DMS53 treated with DMSO at 0.1 percent for 48 hours (cell line): ENCODE measurements around the gene CLK3.
"Not testable (repeated sequence)": the region's sequence is repeated elsewhere in the genome, so short reads cannot be mapped to it uniquely, and the experiment has no call there.

Source experiments
- DNase-seq: peaks from one replicate; lab custom pipeline; 2025; ENCODE audit not compliant: unreplicated experiment; lab: John Stamatoyannopoulos, UW

The CLK3 gene

DNA sequence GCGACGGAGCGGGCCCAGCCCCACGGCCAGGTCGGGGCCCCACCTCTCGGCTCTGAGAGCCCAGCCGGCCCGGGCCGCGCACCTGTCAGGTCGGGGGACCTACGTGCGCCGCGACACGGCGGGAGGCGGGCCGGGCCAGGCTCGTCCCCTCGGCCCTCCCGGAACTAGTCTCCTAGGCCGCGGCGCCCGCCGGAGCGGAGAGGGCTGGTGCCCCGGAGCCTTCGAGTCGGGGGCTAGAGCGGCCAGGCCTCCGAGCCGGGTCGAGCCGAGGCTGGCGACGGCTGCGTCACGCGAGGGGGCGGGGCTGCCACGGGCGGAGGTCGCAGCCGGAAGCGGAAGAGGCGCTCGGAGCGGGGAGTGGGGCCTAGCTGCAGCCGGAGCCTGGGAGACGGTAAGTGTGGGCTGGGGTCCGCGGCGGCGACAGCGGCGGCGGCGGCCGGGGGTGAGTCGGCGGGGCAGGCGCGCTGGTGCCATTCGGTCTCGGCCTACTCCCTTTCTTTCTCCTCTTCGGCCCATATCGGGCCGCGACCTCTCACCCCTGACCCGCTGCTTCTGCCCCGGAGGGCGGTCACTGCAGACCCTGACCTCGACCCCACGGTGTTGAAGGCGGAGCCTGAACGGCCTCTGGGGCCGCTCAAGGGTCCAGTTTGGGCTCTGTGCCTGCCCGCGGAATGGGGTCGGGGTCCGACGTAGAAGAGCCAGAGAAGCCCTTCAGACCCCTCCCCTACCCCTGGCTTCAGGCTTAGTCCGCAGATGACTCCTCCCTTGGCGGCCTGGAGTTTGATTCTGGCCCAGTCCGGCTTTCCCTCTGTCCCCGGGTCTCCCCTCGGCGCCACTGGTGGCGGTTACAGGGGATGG, at the start of gene CLK3:
Gene CLK3, plus strand, starts transcription at position 329 of the 858 bp plus-strand sequence. CDS start 3,361 bp downstream, outside the sequence.
- peak; percentile 86 for DNase-seq

DNA sequence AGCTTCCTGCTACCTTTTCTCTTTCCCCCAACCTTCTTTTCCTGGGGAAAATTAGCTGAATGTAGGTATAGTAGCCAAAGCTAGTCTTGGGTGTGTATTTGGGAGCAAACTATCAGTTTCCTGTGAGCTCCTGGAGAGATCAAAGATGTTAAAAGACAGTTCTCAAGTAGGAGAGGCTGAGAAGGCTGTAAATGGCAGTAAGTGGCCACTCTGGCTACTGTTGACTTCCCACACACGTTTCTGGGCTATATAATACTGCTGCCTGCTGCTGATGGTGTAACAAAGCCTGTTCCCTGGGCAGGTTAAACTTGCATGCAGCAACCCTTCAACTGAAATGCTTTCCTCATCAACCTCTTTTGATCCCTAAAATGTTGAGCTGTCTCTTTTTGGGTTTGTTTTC, 47.0 kb upstream of the CLK3 start:
- no peak for DNase-seq

DNA sequence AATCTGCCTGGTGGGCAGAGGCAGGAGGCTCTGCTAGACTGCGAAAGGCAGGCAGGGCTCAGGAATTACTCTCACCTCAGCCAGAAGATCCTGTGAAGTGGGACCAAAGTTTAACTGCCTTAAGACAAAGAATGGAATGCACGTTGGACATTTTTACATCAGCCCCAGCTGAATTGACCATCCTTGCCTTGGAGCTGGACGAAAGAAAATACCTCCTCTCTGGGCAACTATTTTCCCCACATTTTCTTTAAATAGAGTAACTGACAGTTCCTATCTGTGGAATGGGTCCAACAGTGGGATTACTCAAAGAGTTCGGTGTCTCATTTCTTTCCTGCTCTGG, 45.9 kb upstream of the CLK3 start:
- DNase-seq = no peak

DNA sequence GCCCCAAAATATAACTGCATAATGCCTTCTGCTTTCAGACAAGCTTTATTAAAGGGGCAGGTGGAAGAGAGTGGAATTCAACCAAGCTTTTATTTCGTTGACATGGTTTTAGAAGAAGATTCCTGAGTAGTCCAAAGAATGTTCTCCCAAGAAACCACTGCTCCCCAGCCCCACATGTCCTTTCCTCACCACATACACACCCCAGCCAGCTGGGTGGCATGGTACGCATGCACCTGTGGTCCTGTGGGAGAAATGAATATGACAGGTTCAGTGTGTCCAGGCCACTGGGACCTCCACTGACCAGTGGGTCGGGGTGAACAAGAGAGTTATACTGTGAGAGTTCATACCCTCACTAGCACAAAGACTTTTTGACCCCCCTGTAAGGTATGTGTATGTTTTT, 44.4 kb upstream of the CLK3 start:
- no peak for DNase-seq

DNA sequence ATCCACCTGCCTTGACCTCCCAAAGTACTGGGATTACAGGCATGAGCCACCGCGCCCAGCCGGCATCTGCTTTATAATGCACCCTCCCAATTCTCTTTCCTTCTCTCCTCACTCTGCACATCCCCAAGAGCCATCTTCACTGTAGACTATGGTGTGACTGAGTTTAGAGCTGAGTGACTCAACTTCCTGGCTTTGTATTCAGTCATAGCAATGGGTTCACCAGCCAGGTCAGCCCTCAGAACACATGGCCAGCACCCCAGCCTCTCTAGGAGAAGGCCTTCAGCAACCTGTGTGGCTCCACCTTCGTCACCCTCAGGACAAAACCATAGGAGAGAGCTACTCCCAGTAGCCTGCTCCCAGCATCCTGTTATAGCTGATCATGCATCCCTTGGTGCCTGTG, 41.6 kb upstream of the CLK3 start:
- DNase-seq = no peak

DNA sequence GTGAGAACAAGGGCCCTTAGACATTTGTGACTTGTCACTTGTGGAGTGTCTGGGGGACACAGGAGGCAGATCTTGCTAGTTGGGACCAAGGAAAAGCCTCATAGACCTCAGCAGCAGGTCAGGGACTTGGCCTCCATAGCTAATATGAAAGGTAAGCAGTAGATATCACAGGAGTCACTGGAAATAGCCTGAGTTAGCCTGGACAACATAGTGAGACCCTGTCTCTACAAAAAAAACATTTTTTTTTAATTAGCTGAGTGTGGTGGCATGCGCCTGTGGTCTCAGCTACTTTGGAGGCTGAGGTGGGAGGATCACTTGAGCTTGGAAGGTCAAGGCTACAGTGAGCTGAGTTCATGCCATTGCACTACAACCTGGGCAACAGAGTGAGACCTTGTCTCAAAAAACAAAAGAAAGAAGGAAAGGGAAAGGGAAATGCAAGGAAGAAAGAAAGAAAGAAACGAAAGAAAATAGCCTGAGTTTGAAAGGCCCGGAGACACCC, 37.1 kb upstream of the CLK3 start:
- no peak for DNase-seq

DNA sequence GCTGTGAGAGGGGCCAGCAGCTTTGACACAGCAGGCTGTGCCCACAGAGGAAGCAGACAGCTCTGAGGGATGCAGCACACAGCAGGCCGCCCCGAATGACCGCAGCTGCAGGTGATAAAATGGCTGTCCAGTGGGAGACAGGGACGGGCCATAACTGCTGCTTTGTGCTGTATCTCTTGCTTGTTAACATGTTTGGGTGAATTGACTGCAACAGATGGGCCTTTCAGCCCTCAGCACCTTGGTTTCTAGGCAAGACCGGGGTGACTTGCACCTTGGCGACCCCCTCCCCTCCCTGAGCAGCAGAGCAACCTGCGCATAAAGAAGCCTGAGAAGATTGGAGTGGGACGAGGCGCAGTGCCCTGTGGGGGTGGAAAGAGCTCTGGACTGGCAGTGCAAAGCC, 36.6 kb upstream of the CLK3 start:
- no peak for DNase-seq

DNA sequence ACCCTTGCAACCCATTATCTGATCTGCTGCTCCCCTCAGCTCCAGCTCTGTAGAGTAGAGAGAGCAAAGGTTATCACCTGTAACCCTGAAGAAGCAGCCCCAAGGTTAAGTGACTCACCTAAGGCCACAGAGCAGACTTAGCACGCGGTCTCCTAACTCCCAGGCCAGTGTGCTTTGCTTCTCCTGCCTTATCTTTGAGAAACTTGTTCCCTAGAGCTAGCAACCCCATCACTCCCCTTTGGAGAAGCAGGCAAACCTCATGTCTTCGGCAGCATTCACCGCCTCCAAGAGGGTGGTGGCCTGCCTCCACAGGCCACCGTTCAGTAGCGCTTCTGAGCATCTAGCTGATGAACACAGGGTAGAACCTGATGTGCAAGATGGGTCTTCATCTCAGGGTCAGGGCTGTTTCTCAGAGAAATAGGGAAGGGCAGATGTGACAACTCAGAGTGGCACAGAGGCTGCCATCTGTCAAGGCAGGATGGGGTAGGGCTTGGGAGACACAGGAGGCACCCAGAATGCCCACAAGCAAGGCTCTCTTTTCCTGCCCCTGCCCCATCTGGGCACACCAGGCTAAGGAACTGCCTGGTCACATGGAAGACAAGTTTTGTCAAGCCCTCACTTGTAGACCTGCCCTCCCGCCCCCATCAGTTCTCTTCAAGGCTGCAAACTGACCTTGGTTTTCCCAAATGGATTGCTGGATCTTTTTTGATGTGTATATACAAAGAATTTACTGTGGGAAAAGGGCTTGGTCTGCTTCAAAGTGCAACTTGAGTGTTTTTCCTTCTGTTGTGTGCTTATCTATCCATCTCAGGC, 34.9 kb upstream of the CLK3 start:
- no peak for DNase-seq

DNA sequence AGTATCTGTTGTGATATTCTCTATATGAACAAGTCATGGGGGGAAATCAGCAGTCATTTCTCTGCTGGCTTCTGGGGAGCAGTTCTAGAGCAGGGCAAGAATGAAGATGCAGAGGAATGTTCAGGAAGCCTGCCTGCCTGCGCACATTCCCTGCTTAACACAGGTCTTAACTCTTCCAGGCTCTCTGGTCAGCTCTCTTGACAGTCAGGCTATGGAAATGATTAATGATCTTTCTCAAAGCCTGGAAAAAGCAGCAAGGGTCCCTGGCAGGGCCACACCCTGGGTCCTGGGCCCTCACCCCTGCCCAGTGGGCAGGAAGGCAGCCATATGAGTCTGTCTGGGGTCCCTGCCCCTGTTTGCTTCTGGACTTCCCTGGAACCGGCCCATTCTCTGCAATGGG, 31.4 kb upstream of the CLK3 start:
- DNase-seq = no peak

DNA sequence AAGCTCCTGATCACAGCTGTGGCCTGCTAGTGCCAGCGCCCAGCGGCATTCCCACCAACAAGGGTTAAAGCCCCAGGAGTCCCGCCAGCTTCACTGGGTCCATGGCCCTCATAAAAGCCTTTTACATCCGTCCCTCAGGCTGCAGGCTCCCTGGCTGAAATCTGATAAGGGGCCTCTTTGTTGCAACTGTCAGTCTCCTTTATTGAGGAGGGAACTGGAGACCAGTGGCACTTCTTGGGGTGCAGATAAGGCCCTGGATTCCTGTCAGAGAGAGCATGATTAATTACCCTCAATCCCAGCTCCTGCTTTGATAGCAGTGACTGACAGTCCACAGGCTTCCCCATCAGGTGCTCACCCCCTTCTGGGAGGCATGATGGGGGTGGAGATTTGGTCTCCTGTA, 30.9 kb upstream of the CLK3 start:
- DNase-seq = no peak

DNA sequence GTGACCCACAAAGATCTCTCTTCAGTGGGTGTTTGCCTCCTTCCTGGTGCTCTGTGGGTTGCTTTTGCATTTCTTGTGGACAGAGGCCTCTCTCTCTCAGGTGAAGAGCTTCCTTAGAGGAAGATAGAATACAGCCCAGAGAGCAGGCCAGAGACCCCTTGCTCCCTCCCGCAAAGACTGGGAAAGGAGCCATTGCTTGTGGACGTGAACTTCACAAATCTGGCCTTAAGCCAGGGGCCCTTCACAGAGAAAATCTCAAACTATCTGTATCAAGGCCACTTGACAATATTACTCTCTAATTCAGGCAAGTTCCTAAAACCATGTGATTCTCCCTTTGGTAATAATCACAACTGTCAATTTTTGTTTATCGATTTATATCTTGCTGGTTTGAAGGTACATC, 30.4 kb upstream of the CLK3 start:
- no peak for DNase-seq

DNA sequence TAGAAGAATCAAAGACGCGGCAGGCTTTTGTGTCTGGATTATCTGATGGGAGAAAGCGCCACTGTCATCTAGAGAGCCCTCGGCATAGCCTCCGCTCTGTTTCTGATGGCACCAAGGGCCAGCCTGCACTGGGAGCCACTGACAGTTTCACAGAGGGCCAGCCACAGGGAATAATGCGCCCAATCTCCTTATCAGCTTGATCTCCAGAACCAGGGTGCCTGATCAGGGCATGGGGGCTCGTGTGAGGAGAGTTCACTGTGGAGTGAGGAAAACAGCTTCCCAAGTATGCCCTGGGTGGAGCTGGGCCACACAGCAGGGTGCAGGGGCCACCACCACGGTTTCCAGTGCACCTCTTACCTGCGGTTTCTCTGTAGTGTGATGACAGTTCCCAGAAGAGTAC, 29.8 kb upstream of the CLK3 start:
- DNase-seq = no peak

DNA sequence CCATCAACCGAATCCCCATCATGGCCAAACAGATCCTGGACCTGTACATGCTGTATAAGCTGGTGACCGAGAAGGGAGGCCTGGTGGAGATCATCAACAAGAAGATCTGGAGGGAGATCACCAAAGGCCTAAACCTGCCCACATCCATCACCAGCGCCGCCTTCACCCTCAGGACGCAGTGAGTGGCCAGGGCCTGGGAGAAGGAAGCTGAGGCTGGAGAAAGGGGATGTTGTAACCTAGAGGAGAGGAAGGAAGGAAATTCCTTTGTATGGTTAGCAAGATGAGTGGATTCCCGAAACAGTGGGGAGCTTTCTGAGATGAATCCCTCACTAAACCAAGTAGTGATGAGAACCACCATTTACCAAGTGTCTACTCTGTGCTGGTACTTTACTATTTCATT, 25.8 kb upstream of the CLK3 start:
- no peak for DNase-seq

DNA sequence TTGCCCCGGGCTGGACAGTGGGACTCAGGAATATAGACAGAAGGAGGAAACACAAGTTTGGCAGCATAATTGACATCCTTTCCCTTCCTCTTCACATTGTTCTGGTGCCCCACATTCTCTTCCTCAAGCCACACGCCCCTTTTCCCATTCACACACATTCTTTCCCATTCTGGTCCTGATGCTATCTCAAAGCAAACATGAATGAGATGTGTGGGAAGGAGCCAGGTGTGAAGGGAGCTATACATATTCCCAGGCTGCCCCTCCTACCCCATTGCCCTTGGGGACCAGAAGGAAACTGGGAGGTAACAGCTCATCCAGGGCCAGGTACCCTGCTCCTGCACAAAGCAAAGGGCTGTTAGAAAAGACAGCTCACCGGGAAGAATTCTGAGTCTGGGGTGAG, 23.4 kb upstream of the CLK3 start:
- no peak for DNase-seq

DNA sequence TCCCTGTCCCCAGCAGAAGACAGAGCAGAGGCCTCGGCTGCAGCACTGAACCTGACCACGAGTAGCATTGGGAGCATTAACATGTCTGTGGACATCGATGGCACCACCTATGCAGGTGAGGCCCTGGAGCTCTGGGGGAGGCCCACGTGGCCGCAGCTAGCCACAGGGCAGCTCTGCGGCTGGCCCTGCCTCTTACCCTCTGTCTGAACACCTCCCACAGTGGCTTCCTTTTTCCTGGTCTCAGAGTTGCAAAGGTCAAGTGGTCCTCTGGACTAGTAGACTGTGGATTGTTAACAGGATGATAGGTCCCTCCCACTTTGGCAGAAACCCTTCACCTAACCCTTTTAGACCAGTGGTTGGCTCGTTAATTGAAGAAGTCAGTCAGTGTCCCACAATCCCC, 22.5 kb upstream of the CLK3 start:
- peak; percentile 56 for DNase-seq

DNA sequence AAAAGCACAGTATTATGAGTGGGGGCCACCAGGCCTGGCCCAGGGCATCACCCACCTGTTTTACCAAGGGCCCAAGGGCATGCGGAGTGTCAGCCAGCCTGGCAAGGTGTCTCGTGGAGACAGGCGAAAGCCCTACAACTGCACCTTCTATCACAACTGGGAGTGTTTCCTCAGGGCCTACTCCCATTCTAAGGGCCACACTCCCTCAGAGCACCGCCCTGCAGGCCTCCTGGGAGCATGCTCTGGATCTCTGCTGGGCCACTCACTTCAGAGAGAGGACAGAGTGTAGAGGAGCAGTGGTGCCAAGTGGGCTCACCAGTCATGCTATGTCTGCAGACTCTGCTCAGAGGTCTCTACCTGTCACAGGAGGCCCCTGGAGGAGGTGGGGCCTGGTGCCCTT, 21.2 kb upstream of the CLK3 start:
- no peak for DNase-seq

DNA sequence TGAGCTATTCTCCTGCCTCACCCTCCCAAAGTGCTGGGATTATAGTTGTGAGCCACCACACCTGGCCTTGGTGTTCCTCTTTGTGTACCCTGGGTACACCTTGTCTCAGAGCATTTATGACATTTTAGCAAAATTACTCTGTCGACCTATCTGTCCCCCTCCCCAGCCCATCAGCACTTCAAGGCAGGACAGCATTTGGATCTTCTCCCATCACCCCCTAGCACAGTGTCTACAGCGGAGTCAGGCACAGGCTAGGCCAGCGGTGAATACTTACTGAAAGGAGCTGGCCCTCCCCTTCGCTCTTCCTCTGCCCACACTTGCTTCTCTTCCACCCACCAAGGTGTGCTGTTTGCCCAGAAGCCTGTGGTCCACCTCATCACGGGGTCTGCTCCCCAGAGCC, 20.4 kb upstream of the CLK3 start:
- no peak for DNase-seq

DNA sequence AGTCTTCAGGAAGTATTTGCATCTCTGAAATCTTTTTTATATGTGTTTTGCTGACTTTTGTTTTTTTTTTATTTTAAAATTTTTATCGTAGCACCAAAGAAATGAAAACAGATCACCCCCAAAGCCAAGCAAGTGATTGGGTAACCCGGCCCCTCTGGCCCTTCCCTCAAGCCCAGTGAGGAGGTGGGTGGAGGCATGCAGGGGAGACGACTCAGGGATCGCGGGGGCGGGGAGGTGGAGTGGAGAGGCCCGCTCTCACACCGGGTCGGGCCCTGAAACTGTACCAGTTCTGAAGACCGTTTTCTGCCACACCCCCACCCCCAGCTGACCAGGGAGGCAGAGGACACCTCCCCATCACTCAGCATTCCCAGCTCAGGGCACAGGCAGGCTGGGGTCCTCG, 18.9 kb upstream of the CLK3 start:
- DNase-seq = not testable (repeated sequence)

DNA sequence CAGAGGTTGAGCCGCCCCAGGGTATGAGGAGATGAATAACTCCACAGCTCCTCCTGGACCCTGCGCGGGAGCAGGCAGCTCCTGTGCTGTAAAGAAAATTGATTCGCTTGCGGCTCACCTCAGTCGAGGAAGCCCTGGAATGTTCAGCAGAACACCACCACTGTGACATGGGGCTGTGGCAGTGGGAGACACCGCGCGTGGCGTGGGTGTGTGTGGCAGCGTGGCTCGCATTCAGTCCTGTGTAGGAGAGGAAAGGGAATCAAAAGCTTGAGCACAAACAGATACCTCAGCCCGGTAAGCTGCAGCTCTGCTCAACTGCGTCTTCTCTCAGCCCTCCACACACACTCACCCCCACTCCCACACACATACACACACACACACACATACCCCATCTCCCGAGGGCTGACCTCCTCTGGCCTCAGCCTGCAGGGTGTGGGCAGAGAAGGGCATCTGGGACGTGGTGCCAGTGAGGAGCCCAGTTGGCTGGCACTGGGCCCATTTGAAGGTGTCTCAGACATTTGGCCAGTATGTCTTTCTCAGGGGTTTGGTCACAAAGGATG, 18.4 kb upstream of the CLK3 start:
- DNase-seq = not testable (repeated sequence)

DNA sequence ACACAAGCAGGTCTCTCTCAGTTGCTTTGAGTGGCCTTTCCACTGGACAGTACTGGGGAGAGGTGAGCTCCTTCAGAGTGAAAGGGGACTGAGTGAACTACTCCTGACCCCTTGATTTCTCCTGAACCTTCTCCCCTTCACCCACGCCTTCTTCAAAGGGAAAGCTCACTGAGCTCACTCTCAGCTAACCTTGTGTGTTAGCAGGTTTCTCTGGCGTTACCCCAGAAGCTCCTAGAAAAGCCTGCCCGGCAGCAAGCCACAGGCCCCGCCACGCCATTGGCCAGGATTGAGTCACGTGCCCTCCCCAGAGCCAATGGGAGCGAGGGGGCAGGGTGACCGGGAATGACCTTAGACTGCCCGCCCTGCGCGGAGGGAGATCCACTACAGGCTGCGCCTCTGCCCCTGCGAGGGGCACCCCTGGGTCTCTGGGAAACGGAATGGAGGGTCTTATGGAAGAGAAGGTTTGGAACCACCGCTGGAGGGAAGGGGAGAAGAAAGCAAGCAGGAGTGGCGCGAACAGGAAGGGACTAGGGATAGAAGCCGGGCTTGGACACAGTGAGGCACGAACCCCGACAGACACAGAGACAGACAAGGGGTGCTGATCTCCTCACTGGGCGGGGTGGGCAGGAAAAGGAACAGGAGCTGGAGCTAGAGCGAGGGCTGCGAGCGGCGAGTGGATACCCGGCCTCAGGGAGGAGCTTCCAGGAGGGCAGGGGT, 17.4 kb upstream of the CLK3 start:
- peak; percentile 83 for DNase-seq

DNA sequence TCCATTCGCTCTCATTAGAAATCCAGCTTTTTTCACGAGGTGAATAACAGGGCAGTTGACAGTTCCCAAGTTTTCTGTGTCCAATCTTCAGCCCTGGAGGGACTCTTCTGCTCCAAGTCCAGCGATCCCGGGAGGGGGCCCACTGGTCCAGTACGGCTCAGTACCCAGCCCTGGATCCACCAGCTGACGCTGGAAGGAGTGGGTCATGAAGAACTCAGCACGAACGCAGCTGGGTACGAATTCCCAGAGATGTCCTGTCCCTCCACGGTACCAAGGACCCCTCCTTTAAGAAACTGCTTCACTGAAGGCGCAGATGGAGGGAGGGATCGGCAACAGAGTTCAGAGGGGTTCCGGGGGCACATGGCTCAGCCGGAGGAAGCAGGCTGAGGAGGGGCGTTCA, 16.5 kb upstream of the CLK3 start:
- no peak for DNase-seq
